Endothelial cell of umbilical vein (primary cell): ENCODE measurements around the gene CAMK2B. TPM values are rescaled to one million over a fixed set of nuclear protein-coding genes. Genes with fewer than 3 reads are reported as not detected.

Experiments used
- BruUV-seq: library from RNA; stranded (reverse); fragments of 400-500 nt; replicated peaks from 2 replicates; lab custom pipeline; 2021; lab: Mats Ljungman, UMichigan
- CTCF ChIA-PET: fragments of 300-600, 350-600 bp; sonication (Branson Sonifier 250); formaldehyde crosslinking; loops from one replicate; lab custom pipeline; 2021; ENCODE audit warnings: antibody characterized with exemption, inconsistent platforms; lab: Charles Lee
- POLR2A ChIA-PET: fragments of 300-600, 350-600 bp; sonication (Branson Sonifier 250); formaldehyde crosslinking; loops from one replicate; lab custom pipeline; 2021; ENCODE audit warnings: antibody characterized with exemption, inconsistent platforms; lab: Charles Lee
- DNase-seq: peaks from one replicate; pipeline ENCODE4 v3.0.0-alpha.2; 2011; ENCODE audit warnings: low read depth, low spot score
- FAIRE-seq: peaks from 2 replicates; lab custom pipeline; 2011; peaks lifted over from hg19 to GRCh38; lab: Jason Lieb, UNC
- H2AFZ ChIP-seq: 2 replicates; pipeline ENCODE4 v1.6.0; 2012; ENCODE audit warnings: low read depth, low read length, control low read depth, inconsistent platforms
- H3K27ac ChIP-seq: 2 replicates; pipeline ENCODE4 v1.5.1; 2011; ENCODE audit warnings: low read depth, mild to moderate bottlenecking, control low read depth, low read length, moderate library complexity; ENCODE audit not compliant: insufficient read depth
- H3K27me3 ChIP-seq, 2 experiments: 2 replicates each; pipeline versions ENCODE4 v1.6.0 to v1.6.1; 2011; ENCODE audit warnings: low read length in 2 of 2, mixed read lengths in 1 of 2; ENCODE audit not compliant: control insufficient read depth in 2 of 2, insufficient read depth in 2 of 2
- H3K36me3 ChIP-seq, 2 experiments: 2 replicates in 1 of 2; 3 replicates in 1 of 2; pipeline ENCODE4 v1.5.1; 2011; ENCODE audit warnings: low read length in 2 of 2, mild to moderate bottlenecking in 1 of 2, moderate library complexity in 1 of 2; ENCODE audit not compliant: control insufficient read depth in 2 of 2, insufficient read depth in 2 of 2; ENCODE audit errors: extremely low read depth in 1 of 2
- H3K4me1 ChIP-seq: 3 replicates; pipeline ENCODE4 v1.5.1; 2011; ENCODE audit warnings: mild to moderate bottlenecking, low read length; ENCODE audit not compliant: control insufficient read depth, insufficient read depth; ENCODE audit errors: extremely low read depth
- H3K4me2 ChIP-seq: 2 replicates; pipeline ENCODE4 v1.6.1; 2011; ENCODE audit warnings: low read length, control low read depth, mixed read lengths; ENCODE audit not compliant: insufficient read depth
- H3K4me3 ChIP-seq, 3 experiments: fragments of 200-600 bp in 1 of 3; sonication (generic), shearing (Covaris generic) in 1 of 3; replicated peaks in 1 of 3; 2 replicates each; pipeline ENCODE4 v1.5.1; 2011 to 2016; ENCODE audit warnings: control low read depth in 3 of 3, low read length in 3 of 3, mild to moderate bottlenecking in 2 of 3, inconsistent platforms in 1 of 3, low read depth in 1 of 3, moderate library complexity in 1 of 3; ENCODE audit not compliant: insufficient read depth in 1 of 3
- H3K79me2 ChIP-seq: 2 replicates; pipeline ENCODE4 v1.6.0; 2012; ENCODE audit warnings: low read length, inconsistent platforms; ENCODE audit not compliant: control insufficient read depth, insufficient read depth
- H3K9ac ChIP-seq: replicated peaks from 2 replicates; pipeline ENCODE3; 2011; ENCODE audit warnings: low read length, control low read depth; ENCODE audit not compliant: insufficient read depth; ENCODE audit errors: extremely low read depth
- H3K9me1 ChIP-seq: replicated peaks from 3 replicates; pipeline ENCODE4 v1.6.0; 2011; ENCODE audit warnings: mild to moderate bottlenecking, low read length; ENCODE audit not compliant: control insufficient read depth, insufficient read depth; ENCODE audit errors: extremely low read depth
- H3K9me3 ChIP-seq: replicated peaks from 2 replicates; pipeline ENCODE4 v1.5.1; 2012; ENCODE audit warnings: low read length, inconsistent platforms; ENCODE audit not compliant: control insufficient read depth, insufficient read depth
- H4K20me1 ChIP-seq: replicated peaks from 2 replicates; pipeline ENCODE3; 2011; ENCODE audit warnings: mild to moderate bottlenecking, low read length; ENCODE audit not compliant: control insufficient read depth, insufficient read depth; ENCODE audit errors: extremely low read depth
- CTCF ChIP-seq, 2 donors: IDR thresholded peaks; 1 replicate in 1 of 2; 2 replicates in 1 of 2; pipeline ENCODE4 v1.5.1; 2011; ENCODE audit warnings: low read length in 2 of 2, mild to moderate bottlenecking in 2 of 2, moderate library complexity in 2 of 2, control low read depth in 1 of 2, inconsistent platforms in 1 of 2, low read depth in 1 of 2; ENCODE audit not compliant: insufficient read depth in 1 of 2; ENCODE audit errors: extremely low read depth in 1 of 2
- EZH2 ChIP-seq: IDR thresholded peaks from 2 replicates; pipeline ENCODE4 v1.6.1; 2012; ENCODE audit warnings: borderline replicate concordance, low read depth, mild to moderate bottlenecking, moderate library complexity, low read length, inconsistent platforms; ENCODE audit not compliant: severe bottlenecking
- FOS ChIP-seq: IDR thresholded peaks from 2 replicates; pipeline ENCODE4 v1.6.1; 2011; ENCODE audit warnings: mild to moderate bottlenecking, low read length, moderate library complexity, borderline replicate concordance; ENCODE audit not compliant: insufficient read depth
- GATA2 ChIP-seq: IDR thresholded peaks from 2 replicates; pipeline ENCODE4 v1.7.0; 2011; ENCODE audit warnings: low read depth, mild to moderate bottlenecking, moderate library complexity, mixed read lengths, low read length; ENCODE audit not compliant: insufficient read length, insufficient read depth
- JUN ChIP-seq: IDR thresholded peaks from 2 replicates; pipeline ENCODE4 v1.6.1; 2011; ENCODE audit warnings: borderline replicate concordance, low read depth; ENCODE audit not compliant: insufficient read length, insufficient read depth
- MAX ChIP-seq: IDR thresholded peaks from 2 replicates; pipeline ENCODE4 v1.6.1; 2011; ENCODE audit not compliant: insufficient read depth, insufficient read length
- MYC ChIP-seq: IDR thresholded peaks from one replicate; pipeline ENCODE4 v1.6.1; 2011; ENCODE audit warnings: mild to moderate bottlenecking, low read depth, low read length
- POLR2A ChIP-seq: IDR thresholded peaks from 2 replicates; pipeline ENCODE4 v1.6.1; 2012; ENCODE audit warnings: low read depth, mild to moderate bottlenecking, control low read depth, low read length
- POLR2AphosphoS5 ChIP-seq: IDR thresholded peaks from 2 replicates; pipeline ENCODE4 v1.6.1; 2012; ENCODE audit warnings: low read depth, mild to moderate bottlenecking, control low read depth, low read length, moderate library complexity; ENCODE audit not compliant: insufficient read depth
- dilution Hi-C: fragments of 300-500 bp; cut with MboI; formaldehyde crosslinking; loops from one replicate; pipeline ENCODE4 v1.15.0; 2019; ENCODE audit warnings: low sequenced_read_pairs; ENCODE audit not compliant: extremely low pct_ligation_motif_present
- intact Hi-C: fragments of 100-400 bp; cut with micrococcal nuclease; formaldehyde crosslinking; loops from one replicate; pipeline ENCODE4 v1.10.0; 2022
- polyA plus RNA-seq, 4 experiments: library from polyadenylated mRNA; depleted of rRNA in 3 of 4; stranded (reverse) in 3 of 4; unstranded in 1 of 4; fragments of >200 nt; gene quantifications; 2 replicates each; pipeline versions ENCODE4 v1.2.1 to v1.2.3, GENCODE V29; 2011 to 2012; ENCODE audit warnings: missing spikeins in 1 of 4
- total RNA-seq: library from RNA; stranded (reverse); gene quantifications from 2 replicates; pipeline ENCODE4 v1.2.3, GENCODE V29; 2021

The CAMK2B gene
- total and polyA plus RNA-seq, 2 donors (not counting 3 experiments of a cell fraction or from before 2014, with no cell fraction given): 0.57 to 1.6 TPM

DNA sequence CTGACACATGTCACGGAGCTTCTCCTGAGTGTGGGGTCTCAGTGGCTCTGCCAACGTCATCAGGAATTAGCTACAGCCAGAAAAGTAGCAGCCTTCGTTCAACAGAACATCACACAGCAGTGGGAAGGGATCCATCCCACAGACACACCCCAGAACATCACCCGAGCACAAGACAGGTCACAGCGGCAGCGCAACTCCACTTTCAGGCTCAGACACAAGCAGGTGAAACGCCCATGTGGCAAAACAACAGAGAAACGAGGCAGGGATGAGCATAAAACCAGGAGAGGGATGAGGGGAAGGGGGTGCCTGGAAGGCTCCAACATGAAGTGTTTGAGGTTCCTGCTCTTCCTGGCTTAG, 44.8 kb downstream of the CAMK2B start:
- no peaks in the 10 kb centered on the region for H3K9me1 ChIP-seq
- ChIA-PET POLR2A (no interaction called here), CTCF (interaction anchor here (1.4 to 2.8 kb wide), 2 partner anchors 12 to 39 kb away, joined by 4 to 10 read pairs; no protein-coding TSS in a partner anchor)
- H3K4me1 ChIP-seq: no peaks in the 10 kb centered on the region
- DNase-seq (no peak), FAIRE-seq (no peak)
- H3K9ac ChIP-seq: no peak overlapping the region
- TF ChIP-seq CTCF (IDR thresholded peaks at IDR 0.05; ENCODE audit: extremely low read depth in 1 of 2, insufficient read depth in 1 of 2, low read depth in 1 of 2, low read length in 2 of 2) (no peak), EZH2 (no peak), POLR2A (no peak), MYC (no peak), GATA2 (no peak), FOS (no peak), MAX (no peak), POLR2AphosphoS5 (no peak), JUN (no peak)
- H3K27ac ChIP-seq: no peak overlapping the region
- H3K9me3 ChIP-seq: no peaks in the 10 kb centered on the region
- H3K79me2 ChIP-seq: no peaks in the 10 kb centered on the region
- no TSS peak for BruUV-seq
- intact Hi-C loops (no loop called here), dilution Hi-C loops (no loop called here)
- H3K36me3 ChIP-seq: no peaks in the 10 kb centered on the region
- H3K27me3 ChIP-seq: no peaks in the 10 kb centered on the region
- no peak overlapping the region for H3K4me2 ChIP-seq
- no peak overlapping the region for H2AFZ ChIP-seq
- H4K20me1 ChIP-seq: no peaks in the 10 kb centered on the region
- no peak overlapping the region for H3K4me3 ChIP-seq
